Astrocyte of the spinal cord (primary cell): ENCODE results near the gene GTF3C2.

Experiments used
- DNase-seq: peaks from one replicate; pipeline ENCODE4 v3.0.0; 2011; ENCODE audit warnings: low read depth, low spot score
- H3K4me3 ChIP-seq: 2 replicates; pipeline ENCODE4 v1.5.1; 2011; ENCODE audit warnings: low read depth, mild to moderate bottlenecking, low read length, moderate library complexity
- in situ Hi-C: cut with HindIII; loops from 2 replicates; pipeline ENCODE4 v1.10.0; 2017; ENCODE audit warnings: low sequenced_read_pairs
- TF ChIP-seq, protein P1 (sequence below): IDR thresholded peaks from 2 replicates; pipeline ENCODE4 v1.5.1; 2012; ENCODE audit warnings: low read depth, mild to moderate bottlenecking, low read length, inconsistent platforms

The GTF3C2 gene

GRCh38 chr2:27281855-27282559, 74.6 kb downstream of the GTF3C2 start, which contains the start of gene TRIM54:
Gene TRIM54 (plus strand): TSS chr2:27282429. CDS start chr2:27282732, 303 bp downstream.
- TF ChIP-seq, protein P1, sequence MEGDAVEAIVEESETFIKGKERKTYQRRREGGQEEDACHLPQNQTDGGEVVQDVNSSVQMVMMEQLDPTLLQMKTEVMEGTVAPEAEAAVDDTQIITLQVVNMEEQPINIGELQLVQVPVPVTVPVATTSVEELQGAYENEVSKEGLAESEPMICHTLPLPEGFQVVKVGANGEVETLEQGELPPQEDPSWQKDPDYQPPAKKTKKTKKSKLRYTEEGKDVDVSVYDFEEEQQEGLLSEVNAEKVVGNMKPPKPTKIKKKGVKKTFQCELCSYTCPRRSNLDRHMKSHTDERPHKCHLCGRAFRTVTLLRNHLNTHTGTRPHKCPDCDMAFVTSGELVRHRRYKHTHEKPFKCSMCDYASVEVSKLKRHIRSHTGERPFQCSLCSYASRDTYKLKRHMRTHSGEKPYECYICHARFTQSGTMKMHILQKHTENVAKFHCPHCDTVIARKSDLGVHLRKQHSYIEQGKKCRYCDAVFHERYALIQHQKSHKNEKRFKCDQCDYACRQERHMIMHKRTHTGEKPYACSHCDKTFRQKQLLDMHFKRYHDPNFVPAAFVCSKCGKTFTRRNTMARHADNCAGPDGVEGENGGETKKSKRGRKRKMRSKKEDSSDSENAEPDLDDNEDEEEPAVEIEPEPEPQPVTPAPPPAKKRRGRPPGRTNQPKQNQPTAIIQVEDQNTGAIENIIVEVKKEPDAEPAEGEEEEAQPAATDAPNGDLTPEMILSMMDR = no peak
- in situ Hi-C loops = no loop called here
- no peak within 1 kb of the TSS for H3K4me3 ChIP-seq
- DNase-seq = no peak

- TF ChIP-seq, protein P1 = no peak
- no peak for DNase-seq
- in situ Hi-C loops = no loop called here
- H3K4me3 ChIP-seq = no peak overlapping the region
Measured at GRCh38 chr2:27281442-27281841, 75.1 kb downstream of the GTF3C2 start.

DNA sequence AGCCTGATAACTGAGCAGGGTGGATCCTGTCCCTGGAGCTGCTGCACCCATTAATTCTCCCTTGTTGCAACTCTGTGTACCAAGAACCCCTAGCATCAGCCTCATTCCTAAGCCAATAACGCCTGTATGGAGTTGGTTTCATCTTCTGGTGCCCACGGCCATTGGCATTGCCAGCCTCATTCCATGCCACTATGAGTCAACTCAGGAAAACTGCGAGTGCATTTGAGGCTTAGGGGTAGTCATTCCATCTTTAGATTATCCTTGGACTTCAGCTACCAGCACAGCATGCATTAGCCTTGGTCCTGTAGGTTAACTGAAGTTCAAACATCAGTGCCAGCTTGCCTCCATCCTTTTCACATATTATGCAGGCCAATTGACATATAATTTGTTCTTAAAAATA, 75.7 kb downstream of the GTF3C2 start:
- in situ Hi-C loops = no loop called here

DNA sequence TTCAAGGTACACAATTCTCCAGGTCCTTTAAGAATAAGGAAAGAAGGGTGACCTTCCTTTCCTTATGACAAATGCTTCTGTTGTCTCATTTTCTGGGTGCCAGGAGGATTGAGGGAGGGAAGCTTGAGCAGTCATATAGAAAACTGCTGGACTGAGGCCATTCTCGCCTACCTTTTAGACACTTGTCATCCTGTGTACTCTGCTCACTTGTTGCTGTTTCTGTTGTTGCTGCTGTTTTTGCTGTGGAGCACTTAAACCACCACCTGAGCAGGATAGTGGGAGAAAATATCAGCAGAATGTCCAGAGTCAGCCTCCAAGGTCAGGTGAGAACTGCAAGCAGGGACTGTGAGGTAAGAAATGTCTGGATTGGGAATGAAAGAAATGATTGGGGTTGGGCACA, 78.6 kb downstream of the GTF3C2 start:
- H3K4me3 ChIP-seq = no peak overlapping the region
- DNase-seq = no peak
- TF ChIP-seq, protein P1 = no peak
- in situ Hi-C loops = no loop called here

More for the DNA sequence above, 75.7 kb downstream of the GTF3C2 start:
- DNase-seq = no peak
- TF ChIP-seq, protein P1 = no peak
- H3K4me3 ChIP-seq = no peak overlapping the region
